Measurements from ENCODE around the gene APOOL. TPM values are rescaled to one million over a fixed set of nuclear protein-coding genes. Genes with fewer than 3 reads are reported as not detected.

Gene APOOL
- total and polyA plus RNA-seq, 4 experiments from 2014 or later = 3.1 to 8.8 (median 5.6) TPM

DNA sequence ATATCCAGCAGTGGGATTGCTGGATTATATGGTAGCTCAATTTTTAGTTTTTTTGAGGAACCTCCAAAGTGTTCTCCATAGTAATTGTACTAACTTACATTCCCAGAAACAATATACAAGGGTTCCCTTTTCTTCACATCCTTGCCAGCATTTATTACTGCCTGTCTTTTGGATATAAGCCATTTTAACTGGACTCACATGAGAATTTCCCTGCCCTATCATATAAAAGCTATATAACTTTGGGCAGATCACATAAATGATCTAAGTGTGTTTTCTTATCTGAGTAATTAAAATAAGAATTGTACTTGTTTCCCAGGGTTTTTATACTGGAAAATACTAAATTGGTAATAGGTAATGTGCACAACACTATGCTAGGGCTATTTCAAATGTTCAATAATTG is 25.4 kb downstream of the APOOL start:
- no peaks in the 10 kb centered on the region for H3K4me1 ChIP-seq (ENCODE audit: insufficient read depth, low read length)
- no peak for DNase-seq
- CTCF ChIA-PET (ENCODE audit: partially characterized antibody) = no interaction called here
- no peak overlapping the region for H3K27ac ChIP-seq (ENCODE audit: low read depth, low read length)
- no peaks in the 10 kb centered on the region for H3K9me3 Mint-ChIP-seq
- no peak overlapping the region for H3K4me3 Mint-ChIP-seq
- intact Hi-C loops (cut with micrococcal nuclease) = no loop called here
- POLR2A ChIA-PET (ENCODE audit: partially characterized antibody) = no interaction called here
- peaks cover 4 to 7% of the 10 kb centered on the region in 2 donors for H3K36me3 Mint-ChIP-seq
- no peak overlapping the region for H3K4me3 ChIP-seq (ENCODE audit: low read length in 2 of 2)
- no peaks in the 10 kb centered on the region for H3K9me3 ChIP-seq (ENCODE audit: control insufficient read depth in 1 of 2, low read length in 2 of 2)
- no peaks in the 10 kb centered on the region for H3K27me3 Mint-ChIP-seq
- H3K27ac Mint-ChIP-seq = no peak overlapping the region
- no peaks in the 10 kb centered on the region for H3K36me3 ChIP-seq (ENCODE audit: insufficient read depth, low read length)
- no peaks in the 10 kb centered on the region for H3K27me3 ChIP-seq (ENCODE audit: insufficient read depth, low read length)
- H3K4me1 Mint-ChIP-seq = peaks cover 0 to 5% (median 2%) of the 10 kb centered on the region in 4 donors

DNA sequence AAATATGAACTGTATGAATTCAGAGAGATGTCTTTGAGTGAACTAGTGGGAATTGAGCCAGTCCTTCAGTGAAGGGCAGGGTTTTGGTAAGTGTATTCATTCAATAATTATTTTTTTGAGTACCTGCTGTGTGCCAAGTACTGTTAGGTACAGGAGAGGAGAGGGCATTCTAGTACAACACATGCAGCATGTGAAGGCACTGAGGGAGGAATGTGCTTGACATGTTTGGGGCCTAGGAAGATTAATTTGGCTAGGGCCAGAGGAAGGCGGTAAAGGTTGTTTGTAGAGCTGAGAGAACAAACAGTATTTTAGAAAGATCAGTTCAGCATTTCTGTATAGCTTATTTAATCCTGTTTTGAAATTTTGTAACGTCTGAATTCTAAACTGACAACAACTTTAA is 27.8 kb downstream of the APOOL start:
- Histone ChIP-seq H3K4me1 (ENCODE audit: insufficient read depth, low read length) (no peaks in the 10 kb centered on the region), H3K27ac (ENCODE audit: low read depth, low read length) (no peak overlapping the region), H3K36me3 (ENCODE audit: insufficient read depth, low read length) (no peaks in the 10 kb centered on the region), H3K4me3 (ENCODE audit: low read length in 2 of 2) (no peak overlapping the region), H3K9me3 (ENCODE audit: control insufficient read depth in 1 of 2, low read length in 2 of 2) (no peaks in the 10 kb centered on the region), H3K27me3 (ENCODE audit: insufficient read depth, low read length) (no peaks in the 10 kb centered on the region)
- no peaks in the 10 kb centered on the region for H3K27me3 Mint-ChIP-seq
- H3K27ac Mint-ChIP-seq = no peak overlapping the region
- intact Hi-C loops (cut with micrococcal nuclease) = no loop called here
- no peak for DNase-seq
- no peak overlapping the region for H3K4me3 Mint-ChIP-seq
- H3K4me1 Mint-ChIP-seq = peaks cover 0 to 5% (median 2%) of the 10 kb centered on the region in 4 donors
- peaks cover 3 to 4% of the 10 kb centered on the region in 2 donors for H3K36me3 Mint-ChIP-seq
- H3K9me3 Mint-ChIP-seq = no peaks in the 10 kb centered on the region
- CTCF ChIA-PET (ENCODE audit: partially characterized antibody) = no interaction called here
- POLR2A ChIA-PET (ENCODE audit: partially characterized antibody) = no interaction called here

- H3K9me3 Mint-ChIP-seq = peaks cover 2 to 12% (median 7%) of the 10 kb centered on the region in 8 donors
- Histone ChIP-seq H3K36me3 (ENCODE audit: insufficient read depth, low read length) (no peaks in the 10 kb centered on the region), H3K9me3 (ENCODE audit: control insufficient read depth in 1 of 2, low read length in 2 of 2) (no peaks in the 10 kb centered on the region), H3K27ac (ENCODE audit: low read depth, low read length) (no peak overlapping the region), H3K4me3 (ENCODE audit: low read length in 2 of 2) (no peak overlapping the region), H3K4me1 (ENCODE audit: insufficient read depth, low read length) (no peaks in the 10 kb centered on the region), H3K27me3 (ENCODE audit: insufficient read depth, low read length) (no peaks in the 10 kb centered on the region)
- H3K27me3 Mint-ChIP-seq = no peaks in the 10 kb centered on the region
- intact Hi-C loops (cut with micrococcal nuclease) = no loop called here
- peaks cover 2 to 6% of the 10 kb centered on the region in 2 donors for H3K36me3 Mint-ChIP-seq
- ChIA-PET CTCF (ENCODE audit: partially characterized antibody) (no interaction called here), POLR2A (ENCODE audit: partially characterized antibody) (no interaction called here)
- no peak overlapping the region for H3K4me3 Mint-ChIP-seq
- DNase-seq = no peak
- no peak overlapping the region for H3K27ac Mint-ChIP-seq
- peaks cover 0 to 16% (median under 1%) of the 10 kb centered on the region in 4 donors for H3K4me1 Mint-ChIP-seq
Measured at GRCh38 chrX:85037114-85037513, 33.4 kb downstream of the APOOL start.

DNA sequence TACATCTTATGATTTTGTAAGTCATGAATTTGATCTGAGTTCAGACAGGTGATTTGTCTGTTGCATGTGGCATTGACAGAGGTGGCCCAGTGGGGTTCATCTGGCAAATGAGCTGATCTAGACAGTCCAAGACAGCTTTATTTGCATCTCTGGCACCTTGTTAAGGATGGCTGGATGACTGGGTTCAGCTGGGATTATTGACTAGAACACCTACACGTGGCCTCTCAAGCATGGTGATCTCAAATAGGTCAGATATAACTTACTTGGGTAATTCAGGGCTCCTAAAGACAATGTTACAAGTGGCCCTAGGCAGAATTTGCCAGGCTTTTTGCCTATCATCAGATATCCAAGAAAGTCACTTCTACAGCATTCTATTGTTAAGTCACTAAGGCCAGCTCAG is 48.0 kb downstream of the APOOL start:
- DNase-seq = no peak

DNA sequence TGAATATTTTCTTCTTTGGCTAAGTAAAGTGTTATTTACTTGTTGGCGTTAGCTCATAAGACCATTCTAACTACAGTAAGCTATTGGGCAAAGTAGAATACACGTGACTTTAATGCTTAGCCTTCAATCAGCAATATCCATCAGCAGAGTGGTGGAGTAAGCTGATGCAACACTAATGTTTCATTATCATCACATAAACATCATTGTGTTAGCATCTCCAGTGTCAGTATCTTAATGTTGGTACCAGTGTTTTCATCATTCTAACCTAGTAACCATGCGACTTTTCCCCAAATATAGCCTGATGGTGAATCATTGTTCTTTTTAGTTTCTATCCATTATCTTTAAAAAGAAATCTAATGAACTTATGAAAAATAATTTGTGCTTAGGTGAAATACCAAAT is 48.5 kb downstream of the APOOL start:
- intact Hi-C loops (cut with micrococcal nuclease) = loop anchor here (5.0 kb wide), 1 partner anchor 325 kb away; no protein-coding TSS in a partner anchor
- no peaks in the 10 kb centered on the region for H3K36me3 ChIP-seq (ENCODE audit: insufficient read depth, low read length)
- Mint-ChIP-seq H3K36me3 (peaks cover 0 to 10% of the 10 kb centered on the region in 2 donors), H3K9me3 (peaks cover 0 to 2% (median 0%) of the 10 kb centered on the region in 8 donors), H3K27me3 (no peaks in the 10 kb centered on the region), H3K27ac (no peak overlapping the region), H3K4me3 (no peak overlapping the region), H3K4me1 (no peaks in the 10 kb centered on the region)
- ChIA-PET CTCF (ENCODE audit: partially characterized antibody) (interaction anchor here (1.4 kb wide), 1 partner anchor 322 kb away, joined by 3 read pairs; no protein-coding TSS in a partner anchor), POLR2A (ENCODE audit: partially characterized antibody) (no interaction called here)
- H3K9me3 ChIP-seq (ENCODE audit: control insufficient read depth in 1 of 2, low read length in 2 of 2) = no peaks in the 10 kb centered on the region
- H3K4me1 ChIP-seq (ENCODE audit: insufficient read depth, low read length) = no peaks in the 10 kb centered on the region
- DNase-seq = no peak
- no peak overlapping the region for H3K27ac ChIP-seq (ENCODE audit: low read depth, low read length)
- H3K27me3 ChIP-seq (ENCODE audit: insufficient read depth, low read length) = no peaks in the 10 kb centered on the region
- H3K4me3 ChIP-seq (ENCODE audit: low read length in 2 of 2) = no peak overlapping the region

More for the DNA sequence above, 48.0 kb downstream of the APOOL start:
- Histone ChIP-seq H3K9me3 (ENCODE audit: control insufficient read depth in 1 of 2, low read length in 2 of 2) (no peaks in the 10 kb centered on the region), H3K4me3 (ENCODE audit: low read length in 2 of 2) (no peak overlapping the region), H3K27me3 (ENCODE audit: insufficient read depth, low read length) (no peaks in the 10 kb centered on the region), H3K4me1 (ENCODE audit: insufficient read depth, low read length) (no peaks in the 10 kb centered on the region), H3K27ac (ENCODE audit: low read depth, low read length) (no peak overlapping the region), H3K36me3 (ENCODE audit: insufficient read depth, low read length) (no peaks in the 10 kb centered on the region)
- Mint-ChIP-seq H3K9me3 (no peaks in the 10 kb centered on the region), H3K4me1 (no peaks in the 10 kb centered on the region), H3K4me3 (no peak overlapping the region), H3K27ac (no peak overlapping the region), H3K36me3 (peaks cover 0 to 10% of the 10 kb centered on the region in 2 donors), H3K27me3 (no peaks in the 10 kb centered on the region)
- CTCF ChIA-PET (ENCODE audit: partially characterized antibody) = no interaction called here
- POLR2A ChIA-PET (ENCODE audit: partially characterized antibody) = no interaction called here
- intact Hi-C loops (cut with micrococcal nuclease) = loop anchor here (5.0 kb wide), 1 partner anchor 324 kb away; no protein-coding TSS in a partner anchor

DNA sequence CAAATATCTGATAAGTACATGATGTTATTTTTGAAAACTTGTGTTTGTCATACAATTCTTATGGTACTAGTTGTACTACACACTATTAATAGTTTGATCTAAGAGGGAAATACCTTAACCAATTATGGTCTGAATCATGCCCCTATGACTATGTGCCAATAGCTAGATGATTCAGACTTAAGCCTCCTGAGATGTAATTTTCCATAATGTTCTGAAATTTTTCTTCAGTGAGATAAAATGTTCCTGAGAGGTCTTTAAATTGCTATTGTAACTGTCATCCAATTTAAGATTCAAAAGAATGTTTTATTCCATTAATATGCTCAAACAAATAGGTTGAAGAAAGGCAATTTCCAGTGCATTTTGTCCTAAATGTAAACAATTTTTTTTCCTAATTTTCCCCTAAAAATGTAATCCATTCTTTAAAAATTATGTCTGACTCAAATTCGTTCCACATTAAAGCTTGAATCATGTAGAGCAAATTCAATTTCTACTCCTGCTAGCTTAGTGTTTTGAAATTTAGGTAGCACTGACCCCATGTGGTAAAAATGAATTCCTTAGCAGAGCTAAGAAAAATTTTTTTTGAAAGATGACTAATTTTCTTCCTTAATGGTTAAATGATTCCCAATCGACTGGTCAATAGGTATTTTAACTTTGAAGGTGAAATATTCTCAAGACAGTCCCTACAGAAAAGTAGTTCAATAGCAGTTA is 49.1 kb downstream of the APOOL start:
- H3K4me3 Mint-ChIP-seq = no peak overlapping the region
- no peak for DNase-seq
- H3K4me1 ChIP-seq (ENCODE audit: insufficient read depth, low read length) = no peaks in the 10 kb centered on the region
- H3K36me3 Mint-ChIP-seq = peaks cover 2 to 9% of the 10 kb centered on the region in 2 donors
- H3K4me1 Mint-ChIP-seq = no peaks in the 10 kb centered on the region
- H3K27me3 Mint-ChIP-seq = no peaks in the 10 kb centered on the region
- intact Hi-C loops (cut with micrococcal nuclease) = loop anchor here (5.0 kb wide), 1 partner anchor 325 kb away; no protein-coding TSS in a partner anchor
- ChIA-PET POLR2A (ENCODE audit: partially characterized antibody) (no interaction called here), CTCF (ENCODE audit: partially characterized antibody) (interaction anchor here (1.4 kb wide), 1 partner anchor 323 kb away, joined by 3 read pairs; no protein-coding TSS in a partner anchor)
- H3K4me3 ChIP-seq (ENCODE audit: low read length in 2 of 2) = no peak overlapping the region
- H3K27ac Mint-ChIP-seq = no peak overlapping the region
- H3K36me3 ChIP-seq (ENCODE audit: insufficient read depth, low read length) = no peaks in the 10 kb centered on the region
- no peaks in the 10 kb centered on the region for H3K27me3 ChIP-seq (ENCODE audit: insufficient read depth, low read length)
- no peaks in the 10 kb centered on the region for H3K9me3 ChIP-seq (ENCODE audit: control insufficient read depth in 1 of 2, low read length in 2 of 2)
- no peak overlapping the region for H3K27ac ChIP-seq (ENCODE audit: low read depth, low read length)
- H3K9me3 Mint-ChIP-seq = peaks cover 0 to 2% (median 0%) of the 10 kb centered on the region in 8 donors

- CTCF ChIA-PET (ENCODE audit: partially characterized antibody) = no interaction called here
- no peak overlapping the region for H3K27ac ChIP-seq (ENCODE audit: low read depth, low read length)
Measured at GRCh38 chrX:85065512-85066198, 62.0 kb downstream of the APOOL start.

More at GRCh38 chrX:85065512-85066198, 62.0 kb downstream of the APOOL start:
- H3K27ac Mint-ChIP-seq = no peak overlapping the region
- intact Hi-C loops (cut with micrococcal nuclease) = no loop called here
- H3K4me3 ChIP-seq (ENCODE audit: low read length in 2 of 2) = no peak overlapping the region
- no peaks in the 10 kb centered on the region for H3K9me3 ChIP-seq (ENCODE audit: control insufficient read depth in 1 of 2, low read length in 2 of 2)
- H3K4me1 Mint-ChIP-seq = no peaks in the 10 kb centered on the region
- H3K4me3 Mint-ChIP-seq = no peak overlapping the region
- no peaks in the 10 kb centered on the region for H3K36me3 ChIP-seq (ENCODE audit: insufficient read depth, low read length)
- peaks cover 17 to 27% of the 10 kb centered on the region in 2 donors for H3K36me3 Mint-ChIP-seq
- no peaks in the 10 kb centered on the region for H3K4me1 ChIP-seq (ENCODE audit: insufficient read depth, low read length)
- no peaks in the 10 kb centered on the region for H3K27me3 Mint-ChIP-seq
- no peaks in the 10 kb centered on the region for H3K27me3 ChIP-seq (ENCODE audit: insufficient read depth, low read length)
- peaks cover 0 to 2% (median 0%) of the 10 kb centered on the region in 8 donors for H3K9me3 Mint-ChIP-seq
- no peak for DNase-seq
- POLR2A ChIA-PET (ENCODE audit: partially characterized antibody) = no interaction called here
